BJ (cell line): Measurements from ENCODE around the gene KRTAP10-2. TPM values are rescaled to one million over a fixed set of nuclear protein-coding genes. Genes with fewer than 3 reads are reported as not detected.
"Not testable (repeated sequence)": the region's sequence is repeated elsewhere in the genome, so short reads cannot be mapped to it uniquely, and the experiment has no call there.

Source experiments
- CTCF ChIA-PET: fragments of 350-600 bp; formaldehyde crosslinking; extraction: SDS; loops from one replicate; lab custom pipeline; 2021; ENCODE audit warnings: antibody characterized with exemption, inconsistent platforms; lab: Yijun Ruan, JAX
- POLR2A ChIA-PET: fragments of 300-600 bp; sonication (Branson Sonifier 250); formaldehyde crosslinking; extraction: SDS; loops from one replicate; lab custom pipeline; 2021; ENCODE audit warnings: antibody characterized with exemption; lab: Charles Lee
- DNase-seq: peaks from one replicate; pipeline ENCODE4 v3.0.0-alpha.2; 2011; ENCODE audit warnings: low read depth
- H3K27me3 ChIP-seq: 2 replicates; pipeline ENCODE4 v1.6.0; 2011; ENCODE audit warnings: low read length; ENCODE audit not compliant: control insufficient read depth, insufficient read depth
- H3K36me3 ChIP-seq: 2 replicates; pipeline ENCODE4 v1.5.1; 2011; ENCODE audit warnings: low read length; ENCODE audit not compliant: control insufficient read depth, insufficient read depth
- H3K4me3 ChIP-seq: 2 replicates; pipeline ENCODE4 v1.5.1; 2011; ENCODE audit warnings: low read depth, mild to moderate bottlenecking, control low read depth, low read length
- polyA plus RNA-seq: library from polyadenylated mRNA; depleted of rRNA; stranded (reverse); fragments of >200 nt; gene quantifications from 2 replicates; pipeline ENCODE4 v1.2.3, GENCODE V29; 2011
- TF ChIP-seq, protein P1 (sequence below): IDR thresholded peaks from 2 replicates; pipeline ENCODE4 v1.5.1; 2011; ENCODE audit warnings: low read depth, mild to moderate bottlenecking, control low read depth, inconsistent platforms, low read length, moderate library complexity; ENCODE audit not compliant: insufficient read depth

KRTAP10-2 gene
- polyA plus RNA-seq, 1 experiment, result not detected

DNA sequence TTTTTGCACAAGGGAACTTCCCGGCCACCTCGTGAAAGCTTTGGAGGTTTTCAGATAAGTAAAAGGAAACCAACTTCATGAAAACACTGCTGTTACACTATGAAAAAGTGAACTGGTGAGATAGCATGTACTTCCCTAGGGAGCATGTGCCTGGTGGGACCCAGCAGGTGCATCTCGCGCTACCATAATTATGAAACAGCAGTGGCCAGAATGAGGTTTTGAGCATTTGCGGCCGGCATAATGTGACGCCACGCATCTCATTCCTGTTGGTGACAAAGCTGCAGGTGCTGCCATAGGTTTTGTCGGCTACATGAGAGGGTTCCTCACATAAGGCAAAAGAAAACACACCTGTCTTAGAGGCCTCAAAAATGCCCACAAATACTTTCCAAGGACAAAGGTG, 5.6 kb upstream of the KRTAP10-2 start:
- no peak for DNase-seq
- CTCF ChIA-PET, result interaction anchor here (0.6 kb wide), 1 partner anchor 90 kb away, joined by 3 read pairs; no protein-coding TSS in a partner anchor
- TF ChIP-seq, protein P1, sequence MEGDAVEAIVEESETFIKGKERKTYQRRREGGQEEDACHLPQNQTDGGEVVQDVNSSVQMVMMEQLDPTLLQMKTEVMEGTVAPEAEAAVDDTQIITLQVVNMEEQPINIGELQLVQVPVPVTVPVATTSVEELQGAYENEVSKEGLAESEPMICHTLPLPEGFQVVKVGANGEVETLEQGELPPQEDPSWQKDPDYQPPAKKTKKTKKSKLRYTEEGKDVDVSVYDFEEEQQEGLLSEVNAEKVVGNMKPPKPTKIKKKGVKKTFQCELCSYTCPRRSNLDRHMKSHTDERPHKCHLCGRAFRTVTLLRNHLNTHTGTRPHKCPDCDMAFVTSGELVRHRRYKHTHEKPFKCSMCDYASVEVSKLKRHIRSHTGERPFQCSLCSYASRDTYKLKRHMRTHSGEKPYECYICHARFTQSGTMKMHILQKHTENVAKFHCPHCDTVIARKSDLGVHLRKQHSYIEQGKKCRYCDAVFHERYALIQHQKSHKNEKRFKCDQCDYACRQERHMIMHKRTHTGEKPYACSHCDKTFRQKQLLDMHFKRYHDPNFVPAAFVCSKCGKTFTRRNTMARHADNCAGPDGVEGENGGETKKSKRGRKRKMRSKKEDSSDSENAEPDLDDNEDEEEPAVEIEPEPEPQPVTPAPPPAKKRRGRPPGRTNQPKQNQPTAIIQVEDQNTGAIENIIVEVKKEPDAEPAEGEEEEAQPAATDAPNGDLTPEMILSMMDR, result no peak
- peaks cover 8% of the 10 kb centered on the region for H3K27me3 ChIP-seq
- POLR2A ChIA-PET, result no interaction called here
- no peaks in the 10 kb centered on the region for H3K36me3 ChIP-seq
- no peak overlapping the region for H3K4me3 ChIP-seq

DNA sequence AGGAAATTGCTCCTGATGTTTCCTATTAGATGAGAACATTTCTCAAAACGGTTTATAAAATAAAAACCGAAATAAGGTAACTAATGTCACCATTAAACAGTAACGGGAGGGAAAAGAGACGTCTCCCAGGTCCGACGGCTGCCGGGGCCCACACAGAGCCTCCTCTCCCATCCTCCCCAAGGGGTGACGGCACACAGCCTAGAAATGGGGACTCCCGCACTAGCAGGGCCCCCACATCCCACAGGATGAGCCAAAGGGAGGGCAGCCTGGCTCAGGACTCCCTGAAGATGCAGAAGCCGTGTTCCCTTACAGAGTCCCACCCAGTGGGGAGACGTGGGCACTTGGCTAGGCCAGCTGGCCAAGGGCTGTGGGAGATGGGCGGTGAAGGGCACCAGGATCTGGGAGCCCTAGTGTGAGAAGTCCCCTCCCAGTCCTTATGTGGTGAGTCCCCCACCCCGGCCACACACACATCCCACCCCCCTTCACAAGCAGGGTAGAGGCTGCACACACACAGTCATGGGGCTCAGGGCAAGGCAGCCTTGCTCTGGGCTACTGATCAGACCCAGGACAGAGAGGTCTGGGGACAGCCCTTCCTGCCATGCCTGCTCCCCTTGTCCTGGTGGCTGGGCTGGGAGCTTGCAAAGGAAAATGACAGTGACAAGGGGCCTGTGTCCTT, 4.0 kb upstream of the KRTAP10-2 start:
- TF ChIP-seq, protein P1, result no peak
- ChIA-PET POLR2A (no interaction called here), CTCF (no interaction called here)
- no peak for DNase-seq
- no peaks in the 10 kb centered on the region for H3K36me3 ChIP-seq
- H3K4me3 ChIP-seq, result no peak overlapping the region
- H3K27me3 ChIP-seq, result peaks cover 8% of the 10 kb centered on the region

DNA sequence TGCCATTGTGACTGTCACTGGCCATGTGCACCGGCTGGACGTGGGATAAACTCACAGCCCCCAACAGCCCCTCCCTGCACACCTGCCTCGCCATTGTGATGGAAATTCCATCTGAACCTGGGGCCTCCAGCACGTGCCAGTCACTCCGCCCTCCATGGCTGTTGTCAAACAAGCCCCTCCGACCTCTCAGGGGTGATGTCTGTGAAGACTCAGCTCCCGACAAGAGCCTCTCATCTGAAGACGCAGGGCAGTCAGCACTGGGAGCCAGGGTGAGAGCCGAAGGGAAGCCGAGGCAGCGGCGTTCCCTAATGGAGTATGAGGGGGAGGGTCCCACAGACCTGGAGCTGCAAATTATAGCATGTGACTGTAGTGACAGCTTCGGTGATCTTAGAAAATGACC, 1.4 kb upstream of the KRTAP10-2 start:
- ChIA-PET POLR2A (no interaction called here), CTCF (no interaction called here)
- DNase-seq, result no peak

DNA sequence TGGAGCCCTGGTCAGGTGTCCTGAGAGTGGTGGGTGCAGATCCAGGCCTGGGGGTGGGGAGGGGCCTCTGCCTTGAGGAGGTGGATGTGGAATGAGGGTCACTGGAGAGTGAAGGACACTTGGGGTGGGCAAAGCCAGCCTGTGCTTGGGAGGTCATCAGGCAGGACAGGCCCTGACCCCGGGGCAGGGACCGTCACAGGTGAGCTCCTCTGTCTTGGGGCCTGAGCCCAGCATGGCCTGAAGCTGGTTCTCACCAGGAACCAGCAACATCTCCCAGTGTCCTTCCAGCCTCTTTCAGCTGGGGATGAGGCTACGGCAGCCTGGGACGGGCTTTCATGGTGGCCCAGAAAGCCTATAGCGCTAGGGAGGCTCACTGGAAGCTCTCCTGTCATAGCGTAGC, 831 bp upstream of the KRTAP10-2 start:
- POLR2A ChIA-PET, result no interaction called here
- TF ChIP-seq, protein P1, result no peak
- H3K27me3 ChIP-seq, result peaks cover 8% of the 10 kb centered on the region
- CTCF ChIA-PET, result no interaction called here
- H3K36me3 ChIP-seq, result no peaks in the 10 kb centered on the region
- DNase-seq, result no peak
- H3K4me3 ChIP-seq, result no peak overlapping the region

More for the DNA sequence above, 1.4 kb upstream of the KRTAP10-2 start:
- H3K36me3 ChIP-seq, result no peaks in the 10 kb centered on the region
- peaks cover 8% of the 10 kb centered on the region for H3K27me3 ChIP-seq
- TF ChIP-seq, protein P1, result no peak
- no peak overlapping the region for H3K4me3 ChIP-seq

DNA sequence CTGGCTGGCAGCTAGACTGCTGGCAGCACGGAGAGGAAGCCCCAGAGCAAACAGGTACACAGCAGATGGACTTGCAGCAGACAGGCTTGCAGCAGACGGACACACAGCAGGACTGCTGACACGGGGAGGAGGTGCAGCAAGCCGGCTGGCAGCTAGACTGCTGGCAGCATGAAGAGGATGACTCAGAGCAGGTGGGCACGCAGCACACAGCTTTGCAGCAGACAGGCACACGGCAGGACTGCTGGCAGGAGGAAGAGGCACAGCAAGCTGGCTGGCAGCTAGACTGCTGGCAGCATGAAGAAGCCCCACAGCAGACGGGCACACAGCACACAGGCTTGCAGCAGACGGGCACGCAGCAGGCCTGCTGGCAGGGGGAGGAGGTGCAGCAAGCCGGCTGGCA, 498 bp downstream of the KRTAP10-2 start:
- Histone ChIP-seq H3K27me3 (peaks cover 7% of the 10 kb centered on the region), H3K36me3 (no peaks in the 10 kb centered on the region), H3K4me3 (no peak overlapping the region)
- CTCF ChIA-PET, result no interaction called here
- DNase-seq, result no peak
- POLR2A ChIA-PET, result no interaction called here
- TF ChIP-seq, protein P1, result no peak

DNA sequence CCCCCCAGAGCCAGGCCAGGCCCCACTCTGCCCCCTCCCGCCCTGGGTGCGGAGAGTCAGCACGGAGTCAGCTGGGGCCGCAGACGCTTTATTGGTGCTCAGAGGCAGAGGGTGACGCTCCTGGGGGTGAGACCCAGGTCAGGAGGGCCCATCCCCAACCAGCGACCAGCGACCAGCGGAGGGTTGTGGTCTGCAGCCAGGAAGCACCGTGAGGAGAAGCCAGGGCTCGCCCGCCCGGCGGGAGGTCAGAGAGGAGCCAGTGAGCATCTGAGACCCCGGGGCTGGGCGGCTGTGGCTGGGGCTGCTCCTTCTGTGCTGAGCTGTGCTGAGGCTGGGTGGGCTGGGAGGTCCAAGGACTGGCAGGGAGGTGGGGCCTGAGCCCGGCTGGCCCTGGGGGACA, 1.0 kb downstream of the KRTAP10-2 start:
- POLR2A ChIA-PET, H3K4me3 ChIP-seq, H3K27me3 ChIP-seq, H3K36me3 ChIP-seq, DNase-seq, CTCF ChIA-PET: not testable (repeated sequence)
